SH-SY5Y (cell line): ENCODE results near the gene RRAS2.

Source experiments
- GATA2 ChIP-seq: IDR thresholded peaks from 2 replicates; pipeline ENCODE4 v1.6.1; 2011; ENCODE audit warnings: mild to moderate bottlenecking, low read depth, low read length
- GATA3 ChIP-seq: IDR thresholded peaks from 2 replicates; pipeline ENCODE4 v1.6.1; 2011; ENCODE audit warnings: low read depth, mild to moderate bottlenecking, low read length, moderate library complexity

- TF ChIP-seq GATA2 = no peak
- TF ChIP-seq GATA3 = no peak
Observed at GRCh38 chr11:14364322-14364721, 5.3 kb upstream of the RRAS2 start.
